ENCODE measurements around the gene HEBP2.

HEBP2 gene

DNA sequence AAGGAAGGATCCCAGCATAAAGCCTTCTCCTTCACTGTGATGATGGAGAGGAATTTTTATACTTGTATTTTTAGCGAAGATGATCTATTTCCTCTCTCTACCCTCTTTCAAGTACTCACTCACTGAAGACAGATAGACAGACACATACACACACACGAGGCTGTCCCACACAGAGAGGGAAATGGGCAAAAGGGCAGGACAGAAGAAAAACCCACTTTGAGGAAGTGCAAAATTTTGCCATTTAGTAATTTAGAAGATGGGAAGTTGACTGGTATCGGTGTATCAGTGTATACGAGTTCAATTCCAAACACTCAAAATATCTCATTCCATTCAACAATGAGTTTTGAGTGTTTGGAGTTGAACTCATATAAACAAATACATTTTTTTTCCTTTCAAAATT is 30.9 kb downstream of the HEBP2 start:
- in situ Hi-C loops (cut with MboI; ENCODE audit: low sequenced_read_pairs, unreplicated experiment), result loop anchor here (5.0 kb wide), 1 partner anchor 72 kb away; no protein-coding TSS in a partner anchor
- no peak for DNase-seq (ENCODE audit: low spot score)
- TF ChIP-seq, protein P1, sequence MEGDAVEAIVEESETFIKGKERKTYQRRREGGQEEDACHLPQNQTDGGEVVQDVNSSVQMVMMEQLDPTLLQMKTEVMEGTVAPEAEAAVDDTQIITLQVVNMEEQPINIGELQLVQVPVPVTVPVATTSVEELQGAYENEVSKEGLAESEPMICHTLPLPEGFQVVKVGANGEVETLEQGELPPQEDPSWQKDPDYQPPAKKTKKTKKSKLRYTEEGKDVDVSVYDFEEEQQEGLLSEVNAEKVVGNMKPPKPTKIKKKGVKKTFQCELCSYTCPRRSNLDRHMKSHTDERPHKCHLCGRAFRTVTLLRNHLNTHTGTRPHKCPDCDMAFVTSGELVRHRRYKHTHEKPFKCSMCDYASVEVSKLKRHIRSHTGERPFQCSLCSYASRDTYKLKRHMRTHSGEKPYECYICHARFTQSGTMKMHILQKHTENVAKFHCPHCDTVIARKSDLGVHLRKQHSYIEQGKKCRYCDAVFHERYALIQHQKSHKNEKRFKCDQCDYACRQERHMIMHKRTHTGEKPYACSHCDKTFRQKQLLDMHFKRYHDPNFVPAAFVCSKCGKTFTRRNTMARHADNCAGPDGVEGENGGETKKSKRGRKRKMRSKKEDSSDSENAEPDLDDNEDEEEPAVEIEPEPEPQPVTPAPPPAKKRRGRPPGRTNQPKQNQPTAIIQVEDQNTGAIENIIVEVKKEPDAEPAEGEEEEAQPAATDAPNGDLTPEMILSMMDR (IDR thresholded peaks at IDR 0.05; ENCODE audit: borderline replicate concordance, control extremely low read depth, extremely low read depth, insufficient read depth, missing control alignments), result no peak

DNA sequence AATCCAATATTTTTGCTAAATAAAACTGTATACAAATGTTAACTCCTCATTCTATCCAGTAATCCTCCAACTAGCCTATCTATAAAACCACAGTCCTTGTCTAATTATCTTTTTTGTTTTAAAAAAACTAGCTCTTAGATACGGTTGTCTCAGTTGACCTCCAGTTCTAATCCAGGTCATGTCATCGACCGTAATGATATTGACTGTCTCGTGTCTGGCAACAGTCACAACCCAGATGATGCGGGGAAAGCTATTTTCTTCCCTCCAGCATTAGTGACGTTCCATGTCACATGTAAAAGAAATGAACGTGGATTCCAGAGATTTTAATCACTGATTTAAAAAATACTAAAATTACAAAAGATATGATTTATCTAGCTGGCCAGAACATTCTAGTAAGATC is 35.5 kb downstream of the HEBP2 start:
- in situ Hi-C loops (cut with MboI; ENCODE audit: low sequenced_read_pairs, unreplicated experiment), result no loop called here
- DNase-seq (ENCODE audit: low spot score), result no peak
- TF ChIP-seq, protein P1 (IDR thresholded peaks at IDR 0.05; ENCODE audit: borderline replicate concordance, control extremely low read depth, extremely low read depth, insufficient read depth, missing control alignments), result no peak

DNA sequence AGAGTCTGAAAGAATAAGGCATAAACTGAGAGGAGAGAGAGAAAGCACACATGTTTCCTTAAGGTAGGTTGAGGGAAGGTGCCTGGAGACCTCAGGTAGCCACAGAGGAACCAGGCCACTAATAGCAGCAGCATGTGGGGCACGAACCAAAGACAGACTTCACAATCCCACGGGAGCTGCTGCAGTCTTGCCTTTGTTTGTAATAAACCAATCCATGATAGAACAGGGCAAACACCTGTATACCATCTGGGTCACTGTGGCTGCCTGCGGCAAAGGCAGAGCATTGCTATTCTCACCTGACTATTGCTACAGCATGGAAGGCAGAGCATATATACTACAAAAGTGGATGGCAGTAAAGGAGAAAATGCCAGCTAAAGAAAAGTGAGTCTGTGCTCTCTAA is 36.3 kb downstream of the HEBP2 start:
- TF ChIP-seq, protein P1 (IDR thresholded peaks at IDR 0.05; ENCODE audit: borderline replicate concordance, control extremely low read depth, extremely low read depth, insufficient read depth, missing control alignments), result no peak
- no peak for DNase-seq (ENCODE audit: low spot score)
- in situ Hi-C loops (cut with MboI; ENCODE audit: low sequenced_read_pairs, unreplicated experiment), result no loop called here

GRCh38 chr6:138440758-138441357 is 36.8 kb downstream of the HEBP2 start:
- in situ Hi-C loops (cut with MboI; ENCODE audit: low sequenced_read_pairs, unreplicated experiment), result no loop called here
- DNase-seq (ENCODE audit: low spot score), result no peak
- TF ChIP-seq, protein P1 (IDR thresholded peaks at IDR 0.05; ENCODE audit: borderline replicate concordance, control extremely low read depth, extremely low read depth, insufficient read depth, missing control alignments), result no peak

GRCh38 chr6:138441965-138442364 is 37.9 kb downstream of the HEBP2 start:
- no peak for DNase-seq (ENCODE audit: low spot score)
- TF ChIP-seq, protein P1 (IDR thresholded peaks at IDR 0.05; ENCODE audit: borderline replicate concordance, control extremely low read depth, extremely low read depth, insufficient read depth, missing control alignments), result no peak
- in situ Hi-C loops (cut with MboI; ENCODE audit: low sequenced_read_pairs, unreplicated experiment), result no loop called here

- in situ Hi-C loops (cut with MboI; ENCODE audit: low sequenced_read_pairs, unreplicated experiment), result no loop called here
- TF ChIP-seq, protein P1 (IDR thresholded peaks at IDR 0.05; ENCODE audit: borderline replicate concordance, control extremely low read depth, extremely low read depth, insufficient read depth, missing control alignments), result no peak
- no peak for DNase-seq (ENCODE audit: low spot score)
Measured at GRCh38 chr6:138442663-138443062, 38.6 kb downstream of the HEBP2 start.

Data from GM13976 (cell line).